NCI-H526 treated with DMSO at 0.1 percent for 48 hours (cell line): ENCODE measurements around the gene INHBB.
"Not testable (repeated sequence)": the region's sequence is repeated elsewhere in the genome, so short reads cannot be mapped to it uniquely, and the experiment has no call there.

ENCODE experiments used
- DNase-seq: peaks from one replicate; lab custom pipeline; 2025; lab: John Stamatoyannopoulos, UW

Gene INHBB

GRCh38 chr2:120346026-120346666, at the start of gene INHBB:
TSS of gene INHBB (plus strand) at chr2:120346136. CDS start at chr2:120346189, 53 bp downstream.
- DNase-seq, result no peak

GRCh38 chr2:120298173-120298835, 47.6 kb upstream of the INHBB start:
- no peak for DNase-seq

GRCh38 chr2:120299004-120299403, 46.9 kb upstream of the INHBB start:
- DNase-seq, result no peak

- DNase-seq, result no peak
These were observed 46.4 kb upstream of the INHBB start for GRCh38 chr2:120299561-120299960.

- DNase-seq, result no peak
These were observed 45.6 kb upstream of the INHBB start for GRCh38 chr2:120300385-120300784.

- no peak for DNase-seq
These were observed 44.7 kb upstream of the INHBB start for GRCh38 chr2:120301284-120301683.

GRCh38 chr2:120302301-120302700, 43.6 kb upstream of the INHBB start:
- no peak for DNase-seq

- no peak for DNase-seq
These were observed 42.8 kb upstream of the INHBB start for GRCh38 chr2:120303177-120303576.

GRCh38 chr2:120305296-120305695, 40.6 kb upstream of the INHBB start:
- peak; percentile 78 for DNase-seq

GRCh38 chr2:120305937-120306490, 39.9 kb upstream of the INHBB start:
- peak; percentile 36 for DNase-seq

GRCh38 chr2:120307482-120307881, 38.5 kb upstream of the INHBB start:
- DNase-seq, result no peak

GRCh38 chr2:120308038-120308910, 37.7 kb upstream of the INHBB start:
- no peak for DNase-seq

GRCh38 chr2:120310136-120310535, 35.8 kb upstream of the INHBB start:
- DNase-seq, result peak; percentile 92

- not testable (repeated sequence) for DNase-seq
These were observed 35.1 kb upstream of the INHBB start for GRCh38 chr2:120310841-120311240.

- DNase-seq, result no peak
These were observed 33.9 kb upstream of the INHBB start for GRCh38 chr2:120312076-120312475.

GRCh38 chr2:120312860-120313694, 32.9 kb upstream of the INHBB start:
- peak; percentile 90 for DNase-seq

- DNase-seq, result no peak
These were observed 32.0 kb upstream of the INHBB start for GRCh38 chr2:120313695-120314615.

GRCh38 chr2:120314690-120315366, 31.1 kb upstream of the INHBB start:
- no peak for DNase-seq

GRCh38 chr2:120315367-120316033, 30.4 kb upstream of the INHBB start:
- no peak for DNase-seq
